Measurements from ENCODE around the gene SLC12A9.

The SLC12A9 gene

DNA sequence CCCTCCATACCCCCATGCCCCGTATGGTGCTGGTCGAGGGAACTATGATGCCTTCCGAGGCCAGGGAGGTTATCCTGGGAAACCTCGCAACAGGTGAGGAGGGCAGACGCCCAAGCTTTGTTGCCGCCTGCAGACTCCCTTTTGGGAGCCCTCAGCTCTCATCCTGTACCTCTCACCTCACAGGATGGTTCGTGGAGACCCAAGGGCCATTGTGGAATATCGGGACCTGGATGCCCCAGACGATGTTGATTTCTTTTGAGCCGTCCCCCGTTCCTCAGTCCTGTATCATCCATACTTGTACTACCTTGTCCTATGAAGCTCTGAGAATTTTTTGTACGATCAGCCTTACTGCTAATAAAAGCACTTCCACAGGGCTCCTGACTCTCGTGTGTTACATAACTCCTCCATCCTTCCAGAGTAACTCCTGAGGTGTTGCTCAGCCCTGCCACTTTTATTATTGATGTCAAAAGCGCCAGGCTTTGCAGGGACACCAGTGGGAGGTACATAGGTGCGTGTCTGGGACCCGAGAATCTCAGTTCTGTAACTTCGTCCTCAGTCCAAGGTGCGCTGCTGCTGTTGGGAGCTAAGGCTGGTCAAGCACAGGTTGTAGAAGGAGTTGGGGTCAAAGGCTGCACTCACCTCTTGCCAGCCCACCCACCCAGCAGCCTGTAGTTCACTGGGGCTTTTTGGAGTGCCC lies 35.9 kb downstream of the SLC12A9 start:
- DNase-seq: no peak
- H3K4me1 ChIP-seq: peaks cover 7% of the 10 kb centered on the region; the same call in 1 of the 2 replicates
- TF ChIP-seq, protein P1, sequence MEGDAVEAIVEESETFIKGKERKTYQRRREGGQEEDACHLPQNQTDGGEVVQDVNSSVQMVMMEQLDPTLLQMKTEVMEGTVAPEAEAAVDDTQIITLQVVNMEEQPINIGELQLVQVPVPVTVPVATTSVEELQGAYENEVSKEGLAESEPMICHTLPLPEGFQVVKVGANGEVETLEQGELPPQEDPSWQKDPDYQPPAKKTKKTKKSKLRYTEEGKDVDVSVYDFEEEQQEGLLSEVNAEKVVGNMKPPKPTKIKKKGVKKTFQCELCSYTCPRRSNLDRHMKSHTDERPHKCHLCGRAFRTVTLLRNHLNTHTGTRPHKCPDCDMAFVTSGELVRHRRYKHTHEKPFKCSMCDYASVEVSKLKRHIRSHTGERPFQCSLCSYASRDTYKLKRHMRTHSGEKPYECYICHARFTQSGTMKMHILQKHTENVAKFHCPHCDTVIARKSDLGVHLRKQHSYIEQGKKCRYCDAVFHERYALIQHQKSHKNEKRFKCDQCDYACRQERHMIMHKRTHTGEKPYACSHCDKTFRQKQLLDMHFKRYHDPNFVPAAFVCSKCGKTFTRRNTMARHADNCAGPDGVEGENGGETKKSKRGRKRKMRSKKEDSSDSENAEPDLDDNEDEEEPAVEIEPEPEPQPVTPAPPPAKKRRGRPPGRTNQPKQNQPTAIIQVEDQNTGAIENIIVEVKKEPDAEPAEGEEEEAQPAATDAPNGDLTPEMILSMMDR (IDR thresholded peaks at IDR 0.05; ENCODE audit: low read depth, low read length): no peak

DNA sequence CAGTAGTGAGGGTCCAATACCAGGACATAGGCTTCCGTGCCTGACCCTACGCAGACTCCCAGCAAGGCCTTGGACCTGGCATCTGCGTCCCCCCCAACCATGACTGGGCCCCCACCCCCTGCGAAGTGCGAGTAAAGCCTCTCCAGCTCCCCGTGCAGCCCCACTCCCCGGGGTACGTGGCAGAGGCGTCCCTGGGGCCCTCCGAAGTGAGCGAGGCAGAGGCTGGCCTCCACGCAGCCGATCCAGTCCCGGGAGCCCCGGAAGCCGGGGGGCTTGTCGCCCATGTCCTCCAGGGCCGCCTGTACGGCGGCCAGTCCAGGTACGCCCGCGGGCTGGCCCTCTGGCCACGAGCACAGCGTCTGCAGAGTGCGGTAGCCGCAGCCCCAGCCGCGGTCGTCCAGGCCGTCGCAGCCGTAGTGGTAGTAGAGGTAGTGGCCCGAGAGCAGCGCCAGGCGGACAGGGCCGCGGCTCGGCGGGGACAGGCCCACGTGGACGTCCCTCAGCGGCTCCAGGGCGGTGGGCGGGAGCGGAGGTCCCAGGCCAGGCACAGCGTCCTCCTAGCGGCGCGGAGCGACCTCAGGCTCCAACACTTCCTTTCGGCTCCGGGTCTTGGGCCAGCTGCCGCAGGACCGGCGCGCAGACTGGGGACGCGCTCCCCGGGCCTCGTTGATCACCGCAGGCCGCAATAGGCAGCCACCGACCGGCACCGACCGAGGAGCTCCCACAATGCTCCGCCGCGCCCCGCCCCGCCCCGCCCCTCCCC lies 36.7 kb downstream of the SLC12A9 start, which contains the start of gene UFSP1:
Gene UFSP1 (minus strand): TSS at position 728 of the 763 bp plus-strand sequence. CDS start 444 bp downstream, at position 284.
- Histone ChIP-seq H3K4me3 (ENCODE audit: low read depth, low read length) (peak within 1 kb of the TSS; percentile 85), H3K27me3 (no peaks in the 10 kb centered on the region), H3K36me3 (peaks cover 51% of the 10 kb centered on the region), H3K4me1 (peaks cover 7% of the 10 kb centered on the region; the same call in 1 of the 2 replicates), H3K9me3 (no peaks in the 10 kb centered on the region)
- TF ChIP-seq, protein P1 (IDR thresholded peaks at IDR 0.05; ENCODE audit: low read depth, low read length): no peak
- DNase-seq: no peak

More for the DNA sequence above, 35.9 kb downstream of the SLC12A9 start:
- Histone ChIP-seq H3K9me3 (no peaks in the 10 kb centered on the region), H3K4me3 (ENCODE audit: low read depth, low read length) (peak overlapping the region; percentile 85), H3K36me3 (peaks cover 58% of the 10 kb centered on the region), H3K27me3 (no peaks in the 10 kb centered on the region)

DNA sequence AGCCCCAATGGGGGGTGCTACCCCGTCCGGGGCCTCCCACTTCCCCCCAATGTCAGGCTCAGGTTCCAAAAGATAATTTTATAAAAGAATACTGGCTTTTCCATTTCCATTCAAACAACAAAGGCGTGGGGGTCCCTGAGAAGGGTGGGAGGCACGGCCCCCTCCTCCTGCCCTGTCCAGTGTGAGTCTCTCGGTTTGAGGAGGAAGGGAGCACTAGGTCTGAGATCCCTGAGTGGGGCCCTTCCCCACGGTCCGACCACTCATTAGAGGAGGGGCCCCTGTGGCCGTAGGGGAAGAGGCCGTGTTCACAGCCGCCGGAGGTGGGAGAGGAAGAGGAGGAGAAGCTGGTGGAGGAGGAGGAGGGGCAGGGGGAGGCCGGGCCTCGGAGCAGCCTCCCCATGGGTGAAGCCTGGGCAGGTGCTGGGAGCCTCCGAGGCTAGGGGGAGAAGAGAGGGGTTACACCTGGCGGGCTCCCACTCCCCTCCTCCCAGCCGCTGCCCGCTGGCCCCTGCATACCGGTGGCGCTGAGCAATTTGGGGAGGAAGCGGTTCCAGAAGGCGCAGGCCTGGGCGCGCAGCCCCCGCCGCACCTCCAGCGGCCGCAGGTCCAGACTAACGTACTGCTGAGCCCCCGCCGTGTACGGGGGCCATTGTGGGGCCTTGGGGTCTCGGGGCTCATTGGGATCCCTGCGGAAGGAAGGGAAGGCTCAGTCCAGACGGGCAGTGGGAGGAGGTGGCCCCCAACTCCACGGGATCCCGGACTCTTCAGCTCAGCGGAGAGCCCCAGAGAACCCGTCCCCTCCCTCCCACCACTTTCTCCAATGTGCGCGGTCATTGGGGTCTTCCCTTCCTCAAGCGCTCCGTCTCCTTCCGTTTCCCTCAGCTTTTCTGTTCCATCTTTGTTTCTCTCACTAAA lies 38.4 kb downstream of the SLC12A9 start:
- no peaks in the 10 kb centered on the region for H3K9me3 ChIP-seq
- peaks cover 35% of the 10 kb centered on the region for H3K36me3 ChIP-seq
- TF ChIP-seq, protein P1 (IDR thresholded peaks at IDR 0.05; ENCODE audit: low read depth, low read length): no peak
- peaks cover 10% of the 10 kb centered on the region; the same call in 1 of the 2 replicates for H3K4me1 ChIP-seq
- no peak for DNase-seq
- H3K4me3 ChIP-seq (ENCODE audit: low read depth, low read length): peak overlapping the region; percentile 62
- H3K27me3 ChIP-seq: peaks cover 8% of the 10 kb centered on the region

DNA sequence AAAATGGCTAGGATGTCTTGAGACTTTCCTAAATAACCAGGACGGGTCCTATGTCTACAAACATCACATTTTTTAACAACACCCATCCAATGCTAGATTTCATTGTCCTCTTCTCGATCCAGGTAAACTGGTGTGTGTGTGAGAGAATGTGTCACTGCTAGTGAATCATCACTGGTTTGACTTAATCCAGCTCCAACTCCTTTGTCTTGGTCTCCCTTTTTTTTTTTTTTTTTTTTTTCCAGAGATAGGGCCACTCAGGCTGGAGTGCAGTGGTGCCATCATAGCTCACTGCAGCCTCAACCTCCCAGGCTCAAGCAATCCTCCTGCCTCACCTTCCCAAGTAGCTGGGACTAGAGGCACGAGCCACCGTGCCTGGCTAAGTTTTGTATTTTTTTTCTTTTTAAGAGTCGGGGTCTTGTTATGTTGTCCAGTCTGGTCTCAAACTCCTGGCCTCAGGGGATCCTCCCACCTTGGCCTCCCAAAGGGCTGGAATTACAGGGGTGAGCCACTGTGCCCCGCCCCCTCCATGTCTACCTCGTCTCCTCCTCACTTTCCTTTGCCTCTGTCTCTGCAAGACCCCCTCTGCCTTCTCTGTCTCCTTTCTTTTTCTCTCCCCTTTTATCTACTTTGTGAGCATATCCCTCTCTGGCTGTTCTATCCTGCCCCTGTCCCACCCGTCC lies 39.2 kb downstream of the SLC12A9 start:
- Histone ChIP-seq H3K9me3 (no peaks in the 10 kb centered on the region), H3K4me3 (ENCODE audit: low read depth, low read length) (no peak overlapping the region), H3K4me1 (peaks cover 10% of the 10 kb centered on the region; the same call in 1 of the 2 replicates), H3K27me3 (peaks cover 16% of the 10 kb centered on the region), H3K36me3 (peaks cover 27% of the 10 kb centered on the region)
- TF ChIP-seq, protein P1 (IDR thresholded peaks at IDR 0.05; ENCODE audit: low read depth, low read length): no peak
- DNase-seq: no peak

All from BE2C (cell line).